Amygdala (tissue), 56 donors: ENCODE measurements around the gene SLIT1.

Source experiments
- DNase-seq, 56 donors: peaks; one replicate each; lab custom pipeline; 2025; lab: John Stamatoyannopoulos, UW

The SLIT1 gene

DNA sequence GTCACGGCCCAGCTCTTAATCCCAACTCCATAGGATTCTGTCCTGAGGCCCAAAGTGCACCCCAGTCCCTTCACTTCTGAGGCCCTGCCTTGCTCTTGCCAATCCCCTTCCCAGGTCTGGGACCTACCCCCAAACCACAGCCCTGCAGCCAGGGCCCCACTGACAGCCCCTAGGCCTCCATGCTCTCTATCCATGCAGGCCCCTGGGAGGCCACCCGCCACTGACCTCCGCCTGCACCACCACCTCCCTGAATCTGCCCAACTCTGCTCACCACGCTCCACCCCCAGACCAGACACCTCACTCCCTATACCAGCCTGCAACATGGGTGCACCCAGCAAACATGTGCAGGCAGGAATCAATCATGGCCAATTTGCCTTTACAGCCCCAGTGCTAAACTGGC is 10.2 kb downstream of the SLIT1 start:
- no peak for DNase-seq

DNA sequence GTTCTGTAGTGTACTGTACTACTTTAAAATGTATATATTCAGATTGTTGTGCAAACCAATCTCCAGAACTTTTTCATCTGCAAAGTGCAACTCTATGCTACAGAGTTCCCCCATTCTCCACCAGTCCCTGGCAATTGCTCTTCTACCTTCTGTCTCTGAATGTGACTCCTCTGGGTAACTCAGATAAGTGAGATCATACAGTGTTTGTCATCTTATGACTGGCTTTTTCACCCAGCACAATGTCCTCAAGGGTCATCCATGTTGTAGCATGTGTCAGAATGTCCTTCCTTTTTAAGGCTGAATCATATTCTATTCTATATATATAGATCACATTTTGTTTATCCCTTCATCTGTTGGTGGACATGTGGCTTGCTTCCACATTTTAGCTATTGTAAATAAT is 10.8 kb downstream of the SLIT1 start:
- DNase-seq = no peak

DNA sequence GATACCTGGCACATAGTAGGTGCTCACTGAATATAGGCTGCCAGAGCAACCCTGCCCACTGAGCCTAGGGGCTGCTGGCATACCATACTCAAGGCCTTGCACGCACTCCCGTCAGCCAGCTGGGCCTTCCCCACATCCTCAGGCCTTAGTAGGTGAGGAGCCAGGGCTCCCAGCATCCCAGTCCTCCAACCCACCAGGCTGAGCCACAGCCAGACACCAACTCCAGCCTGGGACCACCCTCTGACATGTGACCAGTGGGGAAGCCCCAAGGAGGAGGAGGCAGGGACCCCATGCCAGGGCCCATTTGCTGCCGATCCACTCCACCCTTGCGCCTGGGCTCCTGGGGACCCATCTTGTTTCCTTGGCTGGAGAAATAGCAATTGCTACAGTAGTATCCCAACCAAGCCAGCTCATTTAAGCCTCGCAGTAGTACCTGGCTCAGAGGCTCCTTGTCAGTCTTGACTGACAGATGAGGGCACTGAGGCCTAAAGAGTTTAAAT is 11.4 kb downstream of the SLIT1 start:
- no peak for DNase-seq

DNA sequence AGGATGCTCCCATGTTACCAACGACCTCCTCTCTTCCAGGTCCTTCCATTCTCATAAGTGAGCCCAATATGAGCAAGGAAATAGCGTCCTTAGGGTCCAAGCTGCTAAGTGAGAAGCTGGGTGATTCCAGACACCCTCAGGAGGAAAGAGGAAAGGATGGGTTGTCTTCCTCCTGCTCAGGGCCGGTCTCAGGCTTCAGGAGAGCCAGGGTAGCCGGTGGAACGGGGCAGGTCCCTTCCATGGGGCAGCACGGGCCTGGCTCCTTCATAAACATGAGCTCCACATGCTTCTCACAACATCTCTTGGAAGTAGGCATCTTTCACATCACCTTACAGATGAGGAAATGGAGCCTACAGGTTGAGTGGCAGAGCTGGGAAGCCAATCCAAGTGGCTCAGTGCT is 12.7 kb downstream of the SLIT1 start:
- no peak for DNase-seq

DNA sequence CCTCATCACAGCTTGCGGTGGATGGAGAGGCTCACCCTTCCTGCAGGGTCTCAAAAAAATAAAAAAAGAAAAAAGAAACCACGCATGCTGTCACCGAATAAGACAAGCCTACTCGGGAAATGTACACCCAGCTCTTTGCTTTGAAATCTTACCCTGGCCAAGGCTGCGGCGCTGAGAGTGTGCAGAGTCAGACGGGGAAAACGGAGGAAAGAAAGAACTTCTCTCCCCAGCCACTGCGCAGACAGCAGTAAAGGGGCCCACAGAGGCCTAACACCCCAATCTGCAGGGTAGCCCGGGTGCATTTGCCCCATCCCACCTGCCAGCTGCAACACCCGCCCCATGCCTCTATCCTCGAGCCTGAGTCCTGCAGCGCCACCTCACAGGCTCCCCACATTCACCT is 14.8 kb downstream of the SLIT1 start:
- no peak for DNase-seq

DNA sequence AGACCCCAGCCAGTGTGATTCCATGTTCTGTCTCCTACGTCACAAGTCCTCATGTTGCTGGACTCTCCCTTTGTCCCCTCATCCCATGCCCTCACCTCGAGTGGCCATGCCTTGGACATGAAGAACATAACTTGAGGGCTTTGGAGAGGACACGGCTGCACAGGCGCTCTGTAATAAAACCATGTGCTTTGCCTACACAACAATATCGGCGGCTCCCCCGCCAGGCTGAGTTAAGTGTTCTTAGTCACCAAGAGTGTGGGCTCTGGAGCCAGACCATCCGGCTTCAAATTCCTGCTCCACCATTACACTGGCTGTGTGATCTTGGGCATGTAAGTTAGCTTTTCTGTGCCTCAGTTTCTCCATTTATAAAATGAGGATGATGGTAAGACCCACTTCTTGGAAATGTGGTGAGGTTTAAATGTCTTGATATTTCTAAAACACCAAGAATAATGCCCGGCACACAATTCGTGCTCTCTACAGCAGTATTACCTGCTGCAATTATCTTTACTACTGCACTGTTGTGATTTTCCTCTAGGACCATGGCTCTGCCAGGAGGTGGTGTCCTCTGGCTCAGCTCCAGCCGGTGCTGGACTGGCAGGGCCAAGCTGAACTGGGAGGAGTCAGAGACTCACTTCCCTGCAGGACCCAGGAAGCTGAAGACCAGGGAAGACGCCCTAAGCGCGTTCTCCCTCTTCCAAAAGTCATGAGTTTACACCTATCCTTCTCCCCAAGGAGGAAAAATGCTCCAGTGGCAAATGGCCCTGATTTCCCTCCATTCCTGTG is 15.7 kb downstream of the SLIT1 start:
- peak in 9 of 56 donors; percentile 10 to 44 (median 27) for DNase-seq

DNA sequence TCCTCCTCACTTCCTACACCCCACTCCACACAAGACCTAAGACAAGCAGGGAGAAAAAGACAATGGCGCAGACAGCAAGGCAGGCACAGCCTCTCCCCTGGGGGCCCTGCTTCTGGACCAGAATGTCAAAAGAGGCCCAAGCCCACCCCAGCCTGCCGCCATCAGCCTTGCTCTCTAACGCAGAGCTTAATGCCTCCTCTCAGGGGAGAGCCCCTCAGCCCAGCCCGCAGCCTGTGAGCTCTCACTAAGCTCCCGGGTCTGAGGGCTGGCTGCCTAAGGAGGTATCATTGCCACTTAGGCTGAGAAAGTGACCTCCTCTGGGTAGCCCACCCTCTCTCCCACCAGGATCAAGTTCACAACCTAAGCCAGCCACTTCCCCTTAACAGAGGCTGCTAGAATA is 16.7 kb downstream of the SLIT1 start:
- DNase-seq = no peak

DNA sequence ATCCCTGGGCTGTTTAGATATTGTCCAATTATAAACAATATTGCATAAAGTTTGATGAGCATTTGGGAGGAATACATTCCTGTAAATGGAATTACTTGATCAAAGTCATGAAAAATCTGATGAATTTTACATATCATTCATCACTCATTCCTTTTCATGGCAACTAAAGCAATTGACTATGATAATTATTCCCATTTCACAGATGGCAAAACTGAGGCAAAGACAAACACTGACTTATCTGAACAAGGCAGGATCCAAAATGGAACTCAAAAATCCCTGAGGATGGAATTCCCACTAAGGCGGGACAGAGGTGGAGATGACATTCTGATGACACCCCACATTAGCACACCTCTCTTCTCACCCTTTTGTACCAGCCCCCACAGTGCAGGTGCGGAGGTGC is 17.1 kb downstream of the SLIT1 start:
- DNase-seq = no peak

DNA sequence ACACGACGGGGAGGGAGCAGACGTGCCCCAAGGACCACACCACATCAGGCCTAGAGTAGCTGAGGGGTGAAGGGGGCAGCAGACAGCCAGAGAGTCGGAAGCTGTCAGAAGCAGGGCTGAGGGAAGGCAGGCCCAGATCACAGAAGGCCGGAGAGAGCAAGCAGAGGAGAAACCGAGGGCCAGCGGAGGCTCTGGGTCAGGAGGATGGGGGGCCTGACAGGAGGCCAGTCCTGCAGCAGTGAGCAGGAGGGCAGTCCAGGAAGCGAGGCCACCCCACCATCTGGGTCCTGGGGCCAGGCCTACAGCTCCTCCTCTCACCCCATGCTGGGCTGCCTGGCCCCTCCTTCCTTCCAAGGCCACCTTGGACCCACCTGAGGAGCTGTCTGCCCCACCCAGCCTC is 20.3 kb downstream of the SLIT1 start:
- DNase-seq = no peak

DNA sequence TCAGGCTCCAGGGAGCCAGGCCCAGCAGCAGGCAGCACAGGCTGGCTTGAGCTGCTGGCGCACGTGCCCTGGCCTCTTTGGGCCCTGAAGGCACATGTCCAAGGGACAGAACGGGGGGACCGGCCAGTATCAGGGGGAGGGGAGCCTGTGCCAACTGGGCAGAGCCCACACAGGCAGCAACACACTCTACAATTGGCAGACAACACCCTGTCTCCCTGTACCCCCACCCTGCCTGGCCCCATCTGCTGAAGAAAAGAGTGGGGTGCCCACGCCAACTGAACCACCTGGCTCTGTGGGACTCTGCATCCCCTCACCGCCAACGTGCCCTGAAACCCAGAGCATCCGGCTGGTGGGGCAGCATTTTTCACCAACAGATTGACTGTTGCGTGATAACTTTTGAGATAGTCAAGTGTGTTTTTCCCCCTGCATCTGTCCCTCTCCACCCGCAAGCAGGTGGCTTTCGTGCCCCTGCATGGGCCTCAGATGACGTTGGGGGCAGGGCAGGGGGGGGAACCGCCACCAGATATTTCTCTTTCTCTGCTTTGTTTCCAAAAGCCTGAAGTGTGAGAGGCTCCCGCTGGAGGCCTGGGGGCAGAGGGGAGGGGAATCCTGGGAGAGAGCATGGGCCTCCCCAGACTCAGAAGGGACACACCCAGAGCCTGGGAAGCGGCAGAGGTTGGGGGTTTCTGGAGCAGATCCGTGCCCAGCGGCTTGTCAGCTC is 21.8 kb downstream of the SLIT1 start:
- peak in 10 of 56 donors; percentile 30 to 64 (median 39) for DNase-seq

DNA sequence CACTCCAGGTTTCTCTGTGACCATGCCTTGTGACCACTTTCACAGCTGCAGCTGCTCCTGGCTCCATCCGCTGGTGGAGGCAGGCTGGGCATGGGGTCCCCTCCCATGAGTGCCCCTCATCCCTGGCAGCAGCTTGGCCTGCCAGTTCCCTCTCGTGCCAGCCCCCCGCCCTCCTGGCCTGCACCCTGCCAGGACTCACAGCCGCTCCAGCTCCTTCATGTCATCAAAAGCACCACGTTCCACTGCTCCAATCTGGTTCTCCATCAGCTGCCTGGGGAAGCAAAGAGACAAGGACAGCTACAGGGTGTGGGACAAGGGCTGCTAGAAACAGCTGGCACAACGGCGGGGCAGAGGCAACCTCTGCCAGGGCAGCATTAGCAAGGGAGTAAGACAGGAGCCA is 22.6 kb downstream of the SLIT1 start:
- DNase-seq = peak in 1 of 56 donors; percentile 24

DNA sequence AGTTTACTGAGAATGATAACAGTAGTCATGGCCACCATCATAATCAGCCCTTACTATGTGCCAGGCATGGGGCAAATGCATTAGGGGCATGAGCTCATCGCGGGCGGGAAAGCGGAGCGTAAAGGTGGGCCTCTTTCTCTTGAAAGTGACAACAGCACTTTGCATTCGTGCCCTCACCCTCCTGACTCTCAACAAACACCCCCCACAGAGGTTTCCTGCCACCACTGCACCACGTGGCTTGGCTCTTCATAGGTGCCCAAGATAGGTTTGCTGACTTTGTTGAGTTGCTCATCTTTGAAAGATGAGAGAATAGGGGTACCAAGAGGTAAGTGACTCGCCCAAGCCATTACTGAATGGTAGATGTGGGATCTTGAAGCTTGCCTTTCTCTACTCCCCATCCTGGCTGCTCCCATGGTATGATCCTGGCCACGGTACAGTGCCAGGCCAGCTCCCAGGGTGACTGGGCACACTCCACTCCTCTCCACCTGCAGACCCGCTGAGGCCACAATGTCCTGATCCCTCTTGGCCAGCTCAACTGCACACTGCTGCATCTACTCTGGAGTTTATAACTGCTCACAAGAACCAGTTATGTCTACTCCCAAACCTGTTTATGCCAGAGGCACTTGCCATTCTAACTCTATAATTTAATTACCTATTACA is 26.0 kb downstream of the SLIT1 start:
- no peak for DNase-seq

DNA sequence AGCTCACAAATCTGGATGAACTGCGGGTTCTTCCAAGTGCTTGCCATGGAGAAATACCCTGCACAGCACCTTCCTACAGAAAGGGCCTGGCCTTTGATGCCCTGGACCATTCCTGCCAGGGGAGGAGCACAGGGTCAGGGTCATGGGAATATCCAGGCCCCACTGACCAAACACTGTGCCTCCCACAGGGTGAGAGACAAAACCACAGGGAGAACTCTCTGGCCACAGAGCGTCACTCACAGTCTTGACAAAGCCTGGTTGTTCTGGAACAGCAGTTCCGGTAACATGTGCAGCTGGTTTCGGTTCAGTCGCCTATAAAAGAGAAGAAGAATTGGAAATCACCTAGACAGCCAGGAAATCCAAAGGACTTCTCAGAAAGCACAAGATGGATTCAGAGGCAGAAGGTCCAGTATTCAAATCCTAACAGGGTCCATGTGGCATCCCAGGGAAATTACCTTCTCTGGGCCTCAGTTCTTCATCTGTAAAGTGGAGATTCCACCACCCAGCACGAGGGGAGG is 28.1 kb downstream of the SLIT1 start:
- peak in 1 of 56 donors; percentile 27 for DNase-seq

DNA sequence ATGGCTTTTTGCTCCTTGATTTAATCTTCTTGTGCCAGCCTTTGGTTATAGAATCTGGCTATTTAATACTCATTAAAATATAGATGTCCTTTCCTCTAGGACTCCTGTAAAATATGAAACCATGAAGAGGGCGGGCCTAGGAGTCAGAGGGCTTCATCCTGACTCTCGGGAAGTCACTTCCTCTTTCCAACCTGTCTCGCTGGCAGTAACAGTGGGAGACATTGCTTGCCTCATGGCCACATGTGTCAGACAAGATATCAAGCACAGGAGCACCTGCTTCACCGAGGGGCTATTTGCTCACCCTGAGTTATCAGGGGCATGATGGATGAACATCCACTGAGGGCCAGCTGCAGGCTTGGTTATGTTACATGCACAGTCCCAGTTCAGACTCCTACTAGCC is 31.0 kb downstream of the SLIT1 start:
- DNase-seq = no peak

DNA sequence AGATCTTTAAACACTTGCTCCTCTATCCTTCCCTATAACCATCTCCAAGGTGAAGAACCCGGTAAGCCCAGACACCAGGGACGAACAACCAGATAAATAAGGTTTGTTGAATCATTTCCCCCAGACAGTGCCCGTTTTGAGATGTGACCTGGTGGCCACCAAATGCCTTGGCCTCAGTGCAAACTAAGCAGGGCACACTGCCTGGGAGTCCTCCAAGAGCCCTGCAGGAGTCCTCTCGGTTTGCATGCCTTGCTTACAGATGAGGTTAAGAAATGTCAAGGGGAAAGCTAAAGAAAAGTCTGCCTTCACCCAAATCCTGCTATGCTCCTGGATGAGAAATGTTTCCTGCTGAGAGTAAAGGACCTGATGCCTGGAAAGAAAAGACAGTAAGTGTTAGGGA is 31.6 kb downstream of the SLIT1 start:
- DNase-seq = peak in 3 of 56 donors; percentile 22 to 32 (median 25)

DNA sequence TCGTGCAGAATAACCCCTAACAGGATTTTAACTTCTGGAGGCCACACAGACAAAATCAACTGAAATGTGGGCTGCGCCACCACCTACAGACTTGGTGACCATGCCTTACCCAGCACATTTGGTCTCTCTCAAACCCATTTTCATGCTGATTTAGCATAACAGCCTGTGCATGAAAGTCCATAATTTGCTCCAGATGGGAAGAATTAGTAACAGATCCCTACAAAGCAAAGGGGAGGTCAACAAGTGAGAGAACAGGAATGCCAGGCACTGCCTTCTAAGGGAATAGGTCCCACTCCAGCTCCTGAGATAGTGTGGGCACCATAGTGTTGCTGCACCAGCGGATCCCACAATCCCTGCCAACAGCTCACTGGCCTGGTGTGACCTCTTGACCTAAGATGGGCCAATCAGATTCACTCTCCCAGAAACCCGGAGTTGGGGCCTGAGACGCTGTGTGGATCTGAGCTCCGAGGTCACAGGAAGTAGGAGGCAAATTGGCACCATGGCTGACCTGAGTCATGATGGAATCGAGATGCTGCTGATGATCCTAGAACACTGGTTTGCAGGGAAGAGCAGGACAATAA is 32.4 kb downstream of the SLIT1 start:
- no peak for DNase-seq

DNA sequence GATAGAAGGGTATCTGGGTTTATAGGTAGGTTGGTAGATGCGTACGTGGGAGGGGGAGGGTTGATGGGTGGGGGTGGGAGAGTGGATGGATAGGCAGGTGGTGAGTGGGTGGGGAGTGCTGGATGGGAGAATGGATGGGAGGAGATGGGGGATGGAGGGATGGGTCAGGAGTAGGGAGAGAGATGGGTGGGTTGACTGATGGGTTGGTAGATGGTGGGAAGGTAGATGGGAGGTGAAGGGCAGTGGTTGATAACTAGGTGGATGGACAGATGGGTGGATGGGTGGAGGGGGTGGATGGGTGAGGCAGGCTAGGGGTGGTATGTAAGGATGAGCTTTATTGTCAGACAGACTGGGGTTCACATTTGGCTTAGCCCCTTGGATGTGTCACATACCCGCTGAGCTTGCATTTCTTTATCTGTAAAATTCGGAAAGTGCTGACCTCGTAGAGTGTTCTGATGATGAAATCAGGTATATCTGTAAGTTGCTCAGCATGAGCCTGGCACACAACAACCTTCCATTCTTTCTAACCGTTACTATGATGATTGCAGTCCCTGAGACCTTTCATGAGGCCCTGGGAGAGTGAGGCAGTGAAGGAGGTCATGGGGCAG is 34.3 kb downstream of the SLIT1 start:
- DNase-seq = no peak

DNA sequence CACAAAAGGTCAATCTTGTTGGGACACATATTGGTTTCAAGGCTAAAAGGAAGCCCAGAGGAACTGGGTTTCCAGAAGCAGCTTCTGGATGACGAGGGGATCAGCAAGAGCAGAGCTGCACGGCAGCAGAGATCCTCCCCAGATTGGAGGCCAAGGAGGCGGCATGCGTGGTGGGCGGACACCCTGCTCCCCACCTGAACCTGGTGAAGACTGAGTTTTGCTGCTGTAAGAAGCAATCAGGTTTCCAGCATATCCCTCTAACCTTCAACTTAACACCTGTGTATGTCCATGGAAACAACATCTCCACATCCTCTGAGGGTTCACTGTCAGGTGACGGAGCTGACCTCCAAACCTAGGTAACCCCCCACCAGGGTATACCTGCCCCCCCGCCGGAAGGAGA is 35.1 kb downstream of the SLIT1 start:
- DNase-seq = no peak

DNA sequence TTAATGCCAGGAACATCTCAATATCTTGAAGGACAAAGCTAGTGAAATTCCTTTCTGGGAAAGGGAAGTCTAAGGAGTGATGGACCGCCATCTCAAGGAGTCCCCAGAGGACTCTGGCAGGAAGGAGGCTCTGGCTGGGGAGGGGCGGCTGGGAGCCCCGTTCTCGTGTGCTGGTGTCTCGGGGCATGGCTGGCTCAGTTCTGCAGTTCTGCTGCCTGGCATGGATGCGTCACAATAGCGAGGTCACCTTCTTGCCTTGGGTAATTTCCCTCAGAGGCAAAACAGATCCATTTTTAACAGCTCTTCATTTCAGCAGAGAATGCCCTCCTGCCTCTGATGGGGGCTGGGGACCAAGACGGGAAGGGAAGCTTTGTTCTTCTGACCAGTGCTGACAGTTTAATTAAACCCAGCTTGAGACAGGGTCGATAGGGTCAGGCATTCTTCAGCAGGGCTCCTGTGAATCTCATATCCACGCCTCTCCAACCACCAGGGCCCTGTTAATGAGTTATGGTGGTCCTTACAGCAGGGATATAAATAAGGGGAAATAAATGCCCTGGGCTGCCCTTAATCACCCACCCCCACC is 35.7 kb downstream of the SLIT1 start:
- DNase-seq = no peak

DNA sequence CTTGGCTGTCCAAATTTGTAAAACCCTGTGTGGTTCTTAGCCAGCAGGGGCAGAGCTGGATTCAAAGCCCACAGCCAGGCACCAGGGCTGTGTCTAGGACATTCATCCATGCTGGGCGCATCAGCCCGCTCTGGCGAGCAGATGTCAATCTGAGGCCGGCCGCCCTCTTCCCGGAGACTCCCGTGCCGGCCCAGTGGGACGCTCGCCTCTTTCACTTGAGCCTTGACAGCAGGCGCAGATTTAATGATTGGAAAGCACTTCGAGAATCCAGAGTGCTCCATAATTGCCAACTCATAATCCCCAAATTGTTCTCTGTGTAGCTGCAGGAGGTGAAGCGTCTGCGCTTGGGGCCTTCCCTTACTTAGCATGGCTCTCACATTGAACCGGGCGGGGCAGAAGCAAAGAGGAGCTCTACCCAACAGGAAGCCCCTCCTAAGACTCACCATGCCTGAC is 36.7 kb downstream of the SLIT1 start:
- no peak for DNase-seq
